Brain microvascular endothelial cell (primary cell): Measurements from ENCODE around the gene CCNT1.
"Not testable (repeated sequence)": the region's sequence is repeated elsewhere in the genome, so short reads cannot be mapped to it uniquely, and the experiment has no call there.

ENCODE experiments used
- DNase-seq: peaks from one replicate; pipeline ENCODE4 v3.0.0-alpha.2; 2020
- H3K27ac ChIP-seq: fragments of 250-450 bp; sonication (Bioruptor Pico); 2 replicates; pipeline ENCODE4 v1.5.1; 2020; ENCODE audit warnings: mild to moderate bottlenecking, moderate library complexity
- H3K27me3 ChIP-seq: fragments of 250-450 bp; sonication (Bioruptor Pico); replicated peaks from 2 replicates; pipeline ENCODE4 v1.5.1; 2020; ENCODE audit warnings: mild to moderate bottlenecking
- H3K36me3 ChIP-seq: fragments of 250-450 bp; sonication (Bioruptor Pico); replicated peaks from 2 replicates; pipeline ENCODE4 v1.5.1; 2020; ENCODE audit warnings: mild to moderate bottlenecking
- H3K4me3 ChIP-seq: 2 replicates; pipeline ENCODE4 v1.5.1; 2011; ENCODE audit warnings: low read depth, mild to moderate bottlenecking, control low read depth, low read length, moderate library complexity
- CTCF ChIP-seq: IDR thresholded peaks from 2 replicates; pipeline ENCODE4 v1.5.1; 2011; ENCODE audit warnings: low read depth, mild to moderate bottlenecking, moderate library complexity, low read length, control low read depth, inconsistent platforms; ENCODE audit errors: missing control alignments
- in situ Hi-C: cut with HindIII; loops from 2 replicates; pipeline ENCODE4 v1.10.0; 2017; ENCODE audit warnings: low sequenced_read_pairs, low pct_ligation_motif_present

Gene CCNT1

GRCh38 chr12:48668996-48669395 is 47.5 kb downstream of the CCNT1 start:
- no peak for TF ChIP-seq CTCF
- in situ Hi-C loops, result no loop called here

GRCh38 chr12:48659863-48660262 is 56.6 kb downstream of the CCNT1 start:
- Histone ChIP-seq H3K36me3 (peaks cover 67% of the 10 kb centered on the region), H3K4me3 (no peak overlapping the region), H3K27ac (no peak overlapping the region), H3K27me3 (no peaks in the 10 kb centered on the region)
- TF ChIP-seq CTCF, result no peak
- DNase-seq, result no peak
- in situ Hi-C loops, result no loop called here

More at GRCh38 chr12:48668996-48669395, 47.5 kb downstream of the CCNT1 start:
- no peak for DNase-seq
- Histone ChIP-seq H3K27me3 (no peaks in the 10 kb centered on the region), H3K4me3 (no peak overlapping the region), H3K36me3 (peaks cover 72% of the 10 kb centered on the region), H3K27ac (no peak overlapping the region)

GRCh38 chr12:48651681-48652080 is 64.8 kb downstream of the CCNT1 start:
- in situ Hi-C loops, result no loop called here
- no peak for TF ChIP-seq CTCF
- no peak for DNase-seq
- Histone ChIP-seq H3K4me3 (no peak overlapping the region), H3K36me3 (peaks cover 38% of the 10 kb centered on the region), H3K27me3 (no peaks in the 10 kb centered on the region), H3K27ac (no peak overlapping the region)

- H3K27me3 ChIP-seq, in situ Hi-C loops, H3K4me3 ChIP-seq, H3K27ac ChIP-seq, DNase-seq: not testable (repeated sequence)
- peaks cover 11% of the 10 kb centered on the region for H3K36me3 ChIP-seq
Observed at GRCh38 chr12:48645354-48645753, 71.2 kb downstream of the CCNT1 start.

- no peak overlapping the region for H3K4me3 ChIP-seq
- no peak for DNase-seq
- H3K27me3 ChIP-seq, result no peaks in the 10 kb centered on the region
- TF ChIP-seq CTCF, result no peak
- in situ Hi-C loops, result no loop called here
- no peak overlapping the region for H3K27ac ChIP-seq
- peaks cover 11% of the 10 kb centered on the region for H3K36me3 ChIP-seq
Observed at GRCh38 chr12:48643011-48643410, 73.5 kb downstream of the CCNT1 start.

GRCh38 chr12:48641752-48642555 is 74.6 kb downstream of the CCNT1 start:
- H3K4me3 ChIP-seq, in situ Hi-C loops, H3K27me3 ChIP-seq, H3K27ac ChIP-seq, DNase-seq: not testable (repeated sequence)
- H3K36me3 ChIP-seq, result peaks cover 11% of the 10 kb centered on the region

- H3K27ac ChIP-seq, result no peak overlapping the region
- H3K36me3 ChIP-seq, result peaks cover 8% of the 10 kb centered on the region
- DNase-seq, result no peak
- H3K4me3 ChIP-seq, result no peak overlapping the region
- TF ChIP-seq CTCF, result no peak
- in situ Hi-C loops, result no loop called here
- H3K27me3 ChIP-seq, result no peaks in the 10 kb centered on the region
Observed at GRCh38 chr12:48640854-48641253, 75.7 kb downstream of the CCNT1 start.
